NAMALWA (cell line): Measurements from ENCODE around the gene LRRC4C.

Experiments
- DNase-seq: peaks from one replicate; pipeline ENCODE4 v3.0.0-alpha.2; 2015; ENCODE audit warnings: low spot score

Gene LRRC4C

GRCh38 chr11:41250408-41250935, 209.0 kb downstream of the LRRC4C start:
- DNase-seq, result no peak

GRCh38 chr11:41247621-41248020, 211.8 kb downstream of the LRRC4C start:
- DNase-seq, result no peak

- DNase-seq, result no peak
Observed at GRCh38 chr11:41246399-41246745, 213.1 kb downstream of the LRRC4C start.

- no peak for DNase-seq
Observed at GRCh38 chr11:41245704-41246398, 213.6 kb downstream of the LRRC4C start.

- no peak for DNase-seq
Observed at GRCh38 chr11:41245184-41245583, 214.3 kb downstream of the LRRC4C start.

GRCh38 chr11:41237382-41237781, 222.1 kb downstream of the LRRC4C start:
- DNase-seq, result no peak

GRCh38 chr11:41235668-41236067, 223.8 kb downstream of the LRRC4C start:
- no peak for DNase-seq

- DNase-seq, result no peak
Observed at GRCh38 chr11:41225856-41226633, 233.4 kb downstream of the LRRC4C start.

GRCh38 chr11:41222236-41222635, 237.2 kb downstream of the LRRC4C start:
- DNase-seq, result no peak

- DNase-seq, result no peak
Observed at GRCh38 chr11:41206388-41206787, 253.1 kb downstream of the LRRC4C start.

- peak; percentile 41 for DNase-seq
Observed at GRCh38 chr11:41201156-41201555, 258.3 kb downstream of the LRRC4C start.

GRCh38 chr11:41190437-41191082, 268.9 kb downstream of the LRRC4C start:
- no peak for DNase-seq

GRCh38 chr11:41189701-41190436, 269.6 kb downstream of the LRRC4C start:
- no peak for DNase-seq

GRCh38 chr11:41177791-41178190, 281.7 kb downstream of the LRRC4C start:
- DNase-seq, result no peak

GRCh38 chr11:41175304-41175972, 284.0 kb downstream of the LRRC4C start:
- no peak for DNase-seq

- DNase-seq, result no peak
Observed at GRCh38 chr11:41146326-41146725, 313.1 kb downstream of the LRRC4C start.

GRCh38 chr11:41145420-41145819, 314.0 kb downstream of the LRRC4C start:
- no peak for DNase-seq

GRCh38 chr11:41134971-41135370, 324.5 kb downstream of the LRRC4C start:
- DNase-seq, result no peak

- DNase-seq, result no peak
Observed at GRCh38 chr11:41133023-41133422, 326.4 kb downstream of the LRRC4C start.

- DNase-seq, result no peak
Observed at GRCh38 chr11:41121600-41121999, 337.9 kb downstream of the LRRC4C start.

GRCh38 chr11:41119484-41119883, 340.0 kb downstream of the LRRC4C start:
- no peak for DNase-seq

GRCh38 chr11:41118521-41118920, 340.9 kb downstream of the LRRC4C start:
- DNase-seq, result no peak
